K562 (cell line): ENCODE results near the gene HSF5. TPM values are rescaled to one million over a fixed set of nuclear protein-coding genes. Genes with fewer than 3 reads are reported as not detected.

ENCODE experiments used
- ARID1B ChIP-seq: fragments of 450-650 bp; IDR thresholded peaks from 2 replicates; pipeline ENCODE4 v1.6.1; 2016; ENCODE audit warnings: antibody characterized with exemption, mild to moderate bottlenecking, inconsistent platforms
- ARID3A ChIP-seq: IDR thresholded peaks from 2 replicates; pipeline ENCODE4 v1.6.1; 2012; ENCODE audit warnings: low read depth, low read length, improper control_type of control experiment, borderline replicate concordance
- CGGBP1 ChIP-seq: fragments of 250-450 bp; sonication (Bioruptor Pico); IDR thresholded peaks from 2 replicates; pipeline ENCODE4 v1.9.0; 2021; ENCODE audit warnings: mild to moderate bottlenecking
- GTF2F1 ChIP-seq: IDR thresholded peaks from 2 replicates; pipeline ENCODE4 v1.6.1; 2011; ENCODE audit warnings: low read depth, low read length, improper control_type of control experiment
- KLF1 ChIP-seq: fragments of 450-650 bp; IDR thresholded peaks from 2 replicates; pipeline ENCODE4 v1.6.1; 2016; ENCODE audit warnings: missing genetic modification characterization, missing compliant biosample characterization
- NFE2 ChIP-seq: IDR thresholded peaks from 2 replicates; pipeline ENCODE4 v1.6.1; 2014; ENCODE audit warnings: antibody characterized with exemption, low read depth
- NFIC ChIP-seq: fragments of 450-650 bp; IDR thresholded peaks from 2 replicates; pipeline ENCODE4 v1.6.1; 2017; ENCODE audit warnings: mild to moderate bottlenecking, inconsistent platforms
- RB1 ChIP-seq: fragments of 450-650 bp; IDR thresholded peaks from 2 replicates; pipeline ENCODE4 v1.6.1; 2017; ENCODE audit warnings: low read depth, mild to moderate bottlenecking
- SNAPC5 ChIP-seq: fragments of 250-450 bp; sonication (Bioruptor Pico); IDR thresholded peaks from 2 replicates; pipeline ENCODE4 v1.8.0; 2021; ENCODE audit warnings: moderate library complexity, mild to moderate bottlenecking, inconsistent platforms
- STAT5B ChIP-seq: fragments of 250-450 bp; sonication (Bioruptor Pico); IDR thresholded peaks from 2 replicates; pipeline ENCODE4 v1.8.0; 2021; ENCODE audit warnings: mild to moderate bottlenecking, inconsistent platforms
- ZKSCAN8 ChIP-seq: fragments of 200-800 bp; sonication (Bioruptor generic); IDR thresholded peaks from 2 replicates; pipeline ENCODE4 v1.6.1; 2016; ENCODE audit warnings: missing genetic modification characterization, missing compliant biosample characterization
- ZNF140 ChIP-seq: fragments of 250-450 bp; sonication (Bioruptor Pico); IDR thresholded peaks from 2 replicates; pipeline ENCODE4 v1.8.0; 2021; ENCODE audit warnings: moderate library complexity, mild to moderate bottlenecking, inconsistent platforms
- ZNF217 ChIP-seq: sonication (generic); formaldehyde crosslinking; IDR thresholded peaks from 2 replicates; pipeline ENCODE4 v1.8.0; 2022; ENCODE audit warnings: mild to moderate bottlenecking, missing genetic modification reagents
- ZNF696 ChIP-seq: fragments of 250-450 bp; sonication (Bioruptor Pico); conservative IDR thresholded peaks from 2 replicates; pipeline ENCODE4 v1.4.0; 2020; ENCODE audit warnings: mild to moderate bottlenecking, moderate library complexity
- polyA plus RNA-seq, 8 experiments: library from polyadenylated mRNA; depleted of rRNA in 4 of 8; stranded (reverse) in 5 of 8; unstranded in 3 of 8; fragments of >200 nt; fragmentation: Nextera tagmentation in 2 of 8; fragmentation: Illumina TruSeq in 1 of 8; extraction: Ambion mirVana in 2 of 8; extraction: Trizol in 1 of 8; gene quantifications; 2 replicates each; pipeline versions ENCODE4 v1.2.1 to v1.2.3, GENCODE V29; 2011 to 2014; ENCODE audit warnings: inconsistent platforms in 1 of 8, missing spikeins in 1 of 8
- total RNA-seq, 7 experiments: library from RNA; depleted of rRNA in 6 of 7; stranded (reverse); fragments of >200 nt in 6 of 7; fragmentation: Illumina TruSeq in 2 of 7; extraction: Trizol in 2 of 7; gene quantifications; 2 replicates each; pipeline versions ENCODE4 v1.2.1 to v1.2.3, GENCODE V29; 2011 to 2021; ENCODE audit warnings: low replicate concordance in 1 of 7
- TF ChIP-seq, protein P1 (sequence below), 3 experiments: IDR thresholded peaks in 2 of 3; conservative IDR thresholded peaks in 1 of 3; 2 replicates each; pipeline ENCODE4 v1.5.1; 2011 to 2012; ENCODE audit warnings: low read length in 3 of 3, mild to moderate bottlenecking in 3 of 3, control low read depth in 2 of 3, improper control_type of control experiment in 1 of 3, inconsistent platforms in 1 of 3, low read depth in 1 of 3, mixed read lengths in 1 of 3, moderate library complexity in 1 of 3; ENCODE audit not compliant: insufficient read depth in 2 of 3
- TF ChIP-seq, protein P2 (sequence below): fragments of 250-450 bp; sonication (Bioruptor Pico); IDR thresholded peaks from 2 replicates; pipeline ENCODE4 v1.8.0; 2022; ENCODE audit warnings: moderate library complexity, mild to moderate bottlenecking, inconsistent platforms
- TF ChIP-seq, protein P3 (sequence below): sonication (generic); formaldehyde crosslinking; IDR thresholded peaks from 2 replicates; pipeline ENCODE4 v1.8.0; 2022; ENCODE audit warnings: missing genetic modification reagents, mild to moderate bottlenecking, borderline replicate concordance
- TF ChIP-seq, protein P4 (sequence below): fragments of 200-400 bp; formaldehyde crosslinking; IDR thresholded peaks from 2 replicates; pipeline ENCODE4 v1.6.1; 2017; ENCODE audit warnings: mild to moderate bottlenecking, low read depth, low read length, moderate library complexity

The HSF5 gene
- total and polyA plus RNA-seq, 9 of the 15 experiments (the other 6 are each of a cell fraction or from before 2014, with no cell fraction given), result 0.04 TPM; not detected in 8

DNA sequence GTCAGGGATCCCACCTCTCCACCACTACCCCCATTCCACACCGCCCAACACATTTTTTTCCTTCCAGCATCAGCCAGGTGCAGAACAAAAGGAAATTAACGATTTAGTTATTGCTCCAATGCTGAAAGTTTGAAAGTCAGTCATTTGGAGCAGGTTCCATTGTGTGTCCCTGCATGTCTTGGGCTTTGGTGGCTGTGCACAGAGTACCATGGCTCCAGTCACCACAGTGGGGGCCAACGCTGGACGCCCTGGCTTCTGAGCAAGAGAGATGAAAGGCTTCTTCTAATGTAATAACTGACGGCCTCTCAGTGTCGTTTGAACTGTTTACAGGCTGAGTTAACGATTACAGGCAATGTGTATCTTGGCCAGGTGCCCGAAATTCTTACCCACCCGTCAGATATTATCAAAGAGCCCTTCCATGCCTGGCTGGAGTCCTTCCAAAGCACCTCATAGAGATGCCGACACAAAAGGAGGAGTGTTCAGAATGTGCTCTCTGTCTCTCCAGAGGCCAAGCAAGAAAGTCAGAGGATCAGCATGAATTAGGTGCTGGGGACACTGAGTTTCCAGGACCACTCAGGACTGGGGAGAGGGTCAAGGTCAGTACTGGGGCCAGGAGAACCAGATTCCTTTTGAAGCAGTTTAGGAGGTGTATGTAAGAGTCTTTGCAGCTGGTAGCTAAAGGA is 96.8 kb downstream of the HSF5 start (continued):
- TF ChIP-seq RB1 (peak; percentile 18; the same call in 1 of the 2 replicates), ZNF696 (CRISPR knock-in tag) (no peak), ZKSCAN8 (CRISPR knock-in tag) (no peak), ARID3A (no peak), ARID1B (peak; percentile 78), NFIC (peak; percentile 99), GTF2F1 (no peak), NFE2 (no peak), CGGBP1 (CRISPR knock-in tag) (no peak), ZNF217 (CRISPR knock-in tag) (no peak), KLF1 (no peak), SNAPC5 (CRISPR knock-in tag) (no peak), STAT5B (CRISPR knock-in tag) (no peak), ZNF140 (no peak)
- TF ChIP-seq, protein P1, sequence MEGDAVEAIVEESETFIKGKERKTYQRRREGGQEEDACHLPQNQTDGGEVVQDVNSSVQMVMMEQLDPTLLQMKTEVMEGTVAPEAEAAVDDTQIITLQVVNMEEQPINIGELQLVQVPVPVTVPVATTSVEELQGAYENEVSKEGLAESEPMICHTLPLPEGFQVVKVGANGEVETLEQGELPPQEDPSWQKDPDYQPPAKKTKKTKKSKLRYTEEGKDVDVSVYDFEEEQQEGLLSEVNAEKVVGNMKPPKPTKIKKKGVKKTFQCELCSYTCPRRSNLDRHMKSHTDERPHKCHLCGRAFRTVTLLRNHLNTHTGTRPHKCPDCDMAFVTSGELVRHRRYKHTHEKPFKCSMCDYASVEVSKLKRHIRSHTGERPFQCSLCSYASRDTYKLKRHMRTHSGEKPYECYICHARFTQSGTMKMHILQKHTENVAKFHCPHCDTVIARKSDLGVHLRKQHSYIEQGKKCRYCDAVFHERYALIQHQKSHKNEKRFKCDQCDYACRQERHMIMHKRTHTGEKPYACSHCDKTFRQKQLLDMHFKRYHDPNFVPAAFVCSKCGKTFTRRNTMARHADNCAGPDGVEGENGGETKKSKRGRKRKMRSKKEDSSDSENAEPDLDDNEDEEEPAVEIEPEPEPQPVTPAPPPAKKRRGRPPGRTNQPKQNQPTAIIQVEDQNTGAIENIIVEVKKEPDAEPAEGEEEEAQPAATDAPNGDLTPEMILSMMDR (IDR thresholded peaks at IDR 0.05 in 2 of 3, conservative IDR thresholded peaks at IDR 0.05 in 1 of 3; ENCODE audit: insufficient read depth in 2 of 3, low read depth in 1 of 3, low read length in 3 of 3), result no peak
- TF ChIP-seq, protein P2, sequence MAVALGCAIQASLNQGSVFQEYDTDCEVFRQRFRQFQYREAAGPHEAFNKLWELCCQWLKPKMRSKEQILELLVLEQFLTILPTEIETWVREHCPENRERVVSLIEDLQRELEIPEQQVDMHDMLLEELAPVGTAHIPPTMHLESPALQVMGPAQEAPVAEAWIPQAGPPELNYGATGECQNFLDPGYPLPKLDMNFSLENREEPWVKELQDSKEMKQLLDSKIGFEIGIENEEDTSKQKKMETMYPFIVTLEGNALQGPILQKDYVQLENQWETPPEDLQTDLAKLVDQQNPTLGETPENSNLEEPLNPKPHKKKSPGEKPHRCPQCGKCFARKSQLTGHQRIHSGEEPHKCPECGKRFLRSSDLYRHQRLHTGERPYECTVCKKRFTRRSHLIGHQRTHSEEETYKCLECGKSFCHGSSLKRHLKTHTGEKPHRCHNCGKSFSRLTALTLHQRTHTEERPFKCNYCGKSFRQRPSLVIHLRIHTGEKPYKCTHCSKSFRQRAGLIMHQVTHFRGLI (CRISPR knock-in tag), result no peak
- TF ChIP-seq, protein P3, sequence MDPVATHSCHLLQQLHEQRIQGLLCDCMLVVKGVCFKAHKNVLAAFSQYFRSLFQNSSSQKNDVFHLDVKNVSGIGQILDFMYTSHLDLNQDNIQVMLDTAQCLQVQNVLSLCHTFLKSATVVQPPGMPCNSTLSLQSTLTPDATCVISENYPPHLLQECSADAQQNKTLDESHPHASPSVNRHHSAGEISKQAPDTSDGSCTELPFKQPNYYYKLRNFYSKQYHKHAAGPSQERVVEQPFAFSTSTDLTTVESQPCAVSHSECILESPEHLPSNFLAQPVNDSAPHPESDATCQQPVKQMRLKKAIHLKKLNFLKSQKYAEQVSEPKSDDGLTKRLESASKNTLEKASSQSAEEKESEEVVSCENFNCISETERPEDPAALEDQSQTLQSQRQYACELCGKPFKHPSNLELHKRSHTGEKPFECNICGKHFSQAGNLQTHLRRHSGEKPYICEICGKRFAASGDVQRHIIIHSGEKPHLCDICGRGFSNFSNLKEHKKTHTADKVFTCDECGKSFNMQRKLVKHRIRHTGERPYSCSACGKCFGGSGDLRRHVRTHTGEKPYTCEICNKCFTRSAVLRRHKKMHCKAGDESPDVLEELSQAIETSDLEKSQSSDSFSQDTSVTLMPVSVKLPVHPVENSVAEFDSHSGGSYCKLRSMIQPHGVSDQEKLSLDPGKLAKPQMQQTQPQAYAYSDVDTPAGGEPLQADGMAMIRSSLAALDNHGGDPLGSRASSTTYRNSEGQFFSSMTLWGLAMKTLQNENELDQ, result no peak
- TF ChIP-seq, protein P4, sequence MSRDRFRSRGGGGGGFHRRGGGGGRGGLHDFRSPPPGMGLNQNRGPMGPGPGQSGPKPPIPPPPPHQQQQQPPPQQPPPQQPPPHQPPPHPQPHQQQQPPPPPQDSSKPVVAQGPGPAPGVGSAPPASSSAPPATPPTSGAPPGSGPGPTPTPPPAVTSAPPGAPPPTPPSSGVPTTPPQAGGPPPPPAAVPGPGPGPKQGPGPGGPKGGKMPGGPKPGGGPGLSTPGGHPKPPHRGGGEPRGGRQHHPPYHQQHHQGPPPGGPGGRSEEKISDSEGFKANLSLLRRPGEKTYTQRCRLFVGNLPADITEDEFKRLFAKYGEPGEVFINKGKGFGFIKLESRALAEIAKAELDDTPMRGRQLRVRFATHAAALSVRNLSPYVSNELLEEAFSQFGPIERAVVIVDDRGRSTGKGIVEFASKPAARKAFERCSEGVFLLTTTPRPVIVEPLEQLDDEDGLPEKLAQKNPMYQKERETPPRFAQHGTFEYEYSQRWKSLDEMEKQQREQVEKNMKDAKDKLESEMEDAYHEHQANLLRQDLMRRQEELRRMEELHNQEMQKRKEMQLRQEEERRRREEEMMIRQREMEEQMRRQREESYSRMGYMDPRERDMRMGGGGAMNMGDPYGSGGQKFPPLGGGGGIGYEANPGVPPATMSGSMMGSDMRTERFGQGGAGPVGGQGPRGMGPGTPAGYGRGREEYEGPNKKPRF, result no peak
